Peyer's patch (tissue), 4 donors: ENCODE results near the gene GDPD5.

Experiments used
- POLR2A ChIP-seq, 2 donors: fragments of 450-650 bp; IDR thresholded peaks; one replicate each; pipeline ENCODE4 v1.5.1; 2017; ENCODE audit warnings: antibody characterized with exemption in 2 of 2, mild to moderate bottlenecking in 2 of 2, moderate library complexity in 2 of 2
- TF ChIP-seq, protein P1 (sequence below), 6 experiments: fragments of 450-650 bp in 4 of 6; fragments of 200-600 bp in 2 of 6; sonication (generic) in 1 of 6; IDR thresholded peaks; one replicate each; pipeline ENCODE4 v1.5.1; 2017 to 2019; ENCODE audit warnings: antibody characterized with exemption in 6 of 6, mild to moderate bottlenecking in 3 of 6, moderate library complexity in 1 of 6

GRCh38 chr11:75565916-75566762 lies 40.4 kb upstream of the GDPD5 start:
- TF ChIP-seq, protein P1, sequence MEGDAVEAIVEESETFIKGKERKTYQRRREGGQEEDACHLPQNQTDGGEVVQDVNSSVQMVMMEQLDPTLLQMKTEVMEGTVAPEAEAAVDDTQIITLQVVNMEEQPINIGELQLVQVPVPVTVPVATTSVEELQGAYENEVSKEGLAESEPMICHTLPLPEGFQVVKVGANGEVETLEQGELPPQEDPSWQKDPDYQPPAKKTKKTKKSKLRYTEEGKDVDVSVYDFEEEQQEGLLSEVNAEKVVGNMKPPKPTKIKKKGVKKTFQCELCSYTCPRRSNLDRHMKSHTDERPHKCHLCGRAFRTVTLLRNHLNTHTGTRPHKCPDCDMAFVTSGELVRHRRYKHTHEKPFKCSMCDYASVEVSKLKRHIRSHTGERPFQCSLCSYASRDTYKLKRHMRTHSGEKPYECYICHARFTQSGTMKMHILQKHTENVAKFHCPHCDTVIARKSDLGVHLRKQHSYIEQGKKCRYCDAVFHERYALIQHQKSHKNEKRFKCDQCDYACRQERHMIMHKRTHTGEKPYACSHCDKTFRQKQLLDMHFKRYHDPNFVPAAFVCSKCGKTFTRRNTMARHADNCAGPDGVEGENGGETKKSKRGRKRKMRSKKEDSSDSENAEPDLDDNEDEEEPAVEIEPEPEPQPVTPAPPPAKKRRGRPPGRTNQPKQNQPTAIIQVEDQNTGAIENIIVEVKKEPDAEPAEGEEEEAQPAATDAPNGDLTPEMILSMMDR (IDR thresholded peaks at IDR 0.05): no peak
- no peak for TF ChIP-seq POLR2A (IDR thresholded peaks at IDR 0.05)
